ENCODE measurements around the gene SLC6A3.

DNA sequence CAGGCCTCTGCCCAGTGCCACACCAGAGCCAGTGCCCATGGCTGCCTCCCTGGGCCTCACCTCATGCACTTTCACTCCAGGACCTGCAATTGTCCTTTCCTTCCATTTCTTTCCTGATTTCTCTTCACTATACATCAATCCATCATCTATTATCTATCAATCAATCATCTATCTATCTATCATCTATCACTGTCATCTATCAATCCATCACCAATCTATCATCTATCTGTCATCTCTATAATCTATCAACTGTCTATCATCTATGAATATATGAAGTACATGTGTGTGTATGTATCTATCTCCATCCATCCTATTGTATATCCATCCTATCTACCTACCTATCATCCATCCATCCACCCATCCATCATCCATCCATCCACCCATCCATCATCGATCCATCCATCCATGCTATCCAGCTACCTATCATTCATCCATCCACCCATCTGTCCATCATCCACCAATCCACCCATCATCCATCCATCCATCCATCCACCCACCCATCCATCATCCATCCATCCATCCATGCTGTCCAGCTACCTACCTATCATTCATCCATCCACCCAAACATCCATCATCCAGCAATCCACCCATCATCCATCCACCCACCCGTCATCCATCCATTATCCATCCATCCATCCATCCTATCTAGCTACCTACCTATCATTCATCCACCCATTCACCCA, 26.9 kb downstream of the SLC6A3 start:
- no peak for TF ChIP-seq TAF1 (IDR thresholded peaks at IDR 0.05; ENCODE audit: borderline replicate concordance, insufficient read depth, low read length)
- TF ChIP-seq SIN3A (IDR thresholded peaks at IDR 0.05; ENCODE audit: borderline replicate concordance, insufficient read depth, low read length), result no peak
- TF ChIP-seq POLR2AphosphoS5 (IDR thresholded peaks at IDR 0.05; ENCODE audit: low read depth, low read length), result no peak
